RWPE2 (cell line): ENCODE measurements around the gene ZBTB20.

Experiments used
- ATAC-seq: fragments of 200-7000 bp; cut with Tn5 transposase; 3 replicates; pipeline ENCODE4 v1.9.1; 2021; ENCODE audit warnings: low read depth
- DNase-seq: peaks from one replicate; pipeline ENCODE4 v3.0.0-alpha.2; 2020; ENCODE audit warnings: low spot score
- H3K27ac ChIP-seq: fragments of 450-650 bp; 2 replicates; pipeline ENCODE4 v1.5.1; 2017; ENCODE audit warnings: mild to moderate bottlenecking; ENCODE audit not compliant: poor library complexity, severe bottlenecking
- H3K27me3 ChIP-seq: fragments of 250-450 bp; sonication (Bioruptor Pico); 2 replicates; pipeline ENCODE4 v1.5.1; 2021; ENCODE audit warnings: mild to moderate bottlenecking, moderate library complexity; ENCODE audit not compliant: insufficient read depth, poor library complexity, severe bottlenecking
- H3K36me3 ChIP-seq: fragments of 250-450 bp; sonication (Bioruptor Pico); 2 replicates; pipeline ENCODE4 v1.5.1; 2020; ENCODE audit warnings: low read depth, mild to moderate bottlenecking, moderate library complexity
- H3K4me1 ChIP-seq: fragments of 250-450 bp; sonication (Bioruptor Pico); 2 replicates; pipeline ENCODE4 v1.5.1; 2021; ENCODE audit warnings: mild to moderate bottlenecking, moderate library complexity; ENCODE audit not compliant: insufficient read depth, poor library complexity, severe bottlenecking
- H3K4me3 ChIP-seq: fragments of 250-450 bp; sonication (Bioruptor Pico); 2 replicates; pipeline ENCODE4 v1.5.1; 2021; ENCODE audit warnings: mild to moderate bottlenecking, moderate library complexity; ENCODE audit not compliant: severe bottlenecking
- H3K9me3 ChIP-seq: fragments of 250-450 bp; sonication (Bioruptor Pico); 2 replicates; pipeline ENCODE4 v1.5.1; 2021; ENCODE audit warnings: mild to moderate bottlenecking, moderate library complexity; ENCODE audit not compliant: severe bottlenecking
- TF ChIP-seq, protein P1 (sequence below): fragments of 450-650 bp; IDR thresholded peaks from one replicate; pipeline ENCODE4 v1.5.1; 2017; ENCODE audit warnings: mild to moderate bottlenecking, moderate library complexity; ENCODE audit not compliant: poor library complexity, severe bottlenecking

ZBTB20 gene

DNA sequence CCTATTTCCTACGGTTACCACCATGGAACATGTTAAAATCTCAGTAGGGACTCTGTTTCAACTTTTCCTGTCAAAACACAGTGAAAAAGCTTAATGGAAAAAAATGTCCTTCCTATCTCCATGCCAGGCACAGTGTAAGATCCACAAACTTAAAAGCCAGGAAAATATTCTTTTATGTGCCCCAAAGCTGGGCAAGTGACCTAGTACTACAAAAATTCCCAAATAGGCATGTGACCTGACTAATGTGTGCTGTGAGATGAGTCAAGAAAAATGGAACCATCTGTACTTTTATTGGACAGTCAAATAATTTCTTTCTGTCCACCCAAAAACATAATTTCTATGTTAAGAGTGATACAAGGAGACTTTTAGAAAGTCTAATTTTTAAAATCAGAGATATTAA, 406.0 kb downstream of the ZBTB20 start:
- TF ChIP-seq, protein P1, sequence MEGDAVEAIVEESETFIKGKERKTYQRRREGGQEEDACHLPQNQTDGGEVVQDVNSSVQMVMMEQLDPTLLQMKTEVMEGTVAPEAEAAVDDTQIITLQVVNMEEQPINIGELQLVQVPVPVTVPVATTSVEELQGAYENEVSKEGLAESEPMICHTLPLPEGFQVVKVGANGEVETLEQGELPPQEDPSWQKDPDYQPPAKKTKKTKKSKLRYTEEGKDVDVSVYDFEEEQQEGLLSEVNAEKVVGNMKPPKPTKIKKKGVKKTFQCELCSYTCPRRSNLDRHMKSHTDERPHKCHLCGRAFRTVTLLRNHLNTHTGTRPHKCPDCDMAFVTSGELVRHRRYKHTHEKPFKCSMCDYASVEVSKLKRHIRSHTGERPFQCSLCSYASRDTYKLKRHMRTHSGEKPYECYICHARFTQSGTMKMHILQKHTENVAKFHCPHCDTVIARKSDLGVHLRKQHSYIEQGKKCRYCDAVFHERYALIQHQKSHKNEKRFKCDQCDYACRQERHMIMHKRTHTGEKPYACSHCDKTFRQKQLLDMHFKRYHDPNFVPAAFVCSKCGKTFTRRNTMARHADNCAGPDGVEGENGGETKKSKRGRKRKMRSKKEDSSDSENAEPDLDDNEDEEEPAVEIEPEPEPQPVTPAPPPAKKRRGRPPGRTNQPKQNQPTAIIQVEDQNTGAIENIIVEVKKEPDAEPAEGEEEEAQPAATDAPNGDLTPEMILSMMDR, result no peak
- ATAC-seq (no peak), DNase-seq (no peak)
- no peak overlapping the region for H3K4me3 ChIP-seq
- H3K27ac ChIP-seq, result no peak overlapping the region
- H3K36me3 ChIP-seq, result no peaks in the 10 kb centered on the region
- no peaks in the 10 kb centered on the region for H3K27me3 ChIP-seq
- H3K4me1 ChIP-seq, result peaks cover 4% of the 10 kb centered on the region
- no peaks in the 10 kb centered on the region for H3K9me3 ChIP-seq

DNA sequence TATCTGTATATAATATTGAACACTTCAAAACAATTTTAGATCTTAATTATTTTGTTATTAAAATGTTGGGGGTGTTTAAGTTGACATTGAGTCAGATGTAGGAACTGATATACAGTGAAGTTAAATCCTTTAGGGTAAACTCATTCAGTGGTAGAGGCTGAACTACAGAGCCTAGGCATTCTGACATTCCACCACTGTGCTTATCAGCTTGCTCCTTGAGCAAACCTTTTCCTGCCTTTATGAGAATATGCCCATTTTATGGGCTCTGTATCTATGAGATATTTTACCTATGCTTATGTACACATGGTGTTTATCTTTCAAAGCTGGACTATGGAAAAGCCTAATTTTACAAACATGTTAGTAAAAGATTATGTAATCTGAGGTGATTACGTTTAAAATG, 407.5 kb downstream of the ZBTB20 start:
- ATAC-seq (no peak), DNase-seq (no peak)
- Histone ChIP-seq H3K27me3 (no peaks in the 10 kb centered on the region), H3K9me3 (no peaks in the 10 kb centered on the region), H3K4me1 (no peaks in the 10 kb centered on the region), H3K4me3 (no peak overlapping the region), H3K27ac (no peak overlapping the region), H3K36me3 (no peaks in the 10 kb centered on the region)
- TF ChIP-seq, protein P1, result no peak

DNA sequence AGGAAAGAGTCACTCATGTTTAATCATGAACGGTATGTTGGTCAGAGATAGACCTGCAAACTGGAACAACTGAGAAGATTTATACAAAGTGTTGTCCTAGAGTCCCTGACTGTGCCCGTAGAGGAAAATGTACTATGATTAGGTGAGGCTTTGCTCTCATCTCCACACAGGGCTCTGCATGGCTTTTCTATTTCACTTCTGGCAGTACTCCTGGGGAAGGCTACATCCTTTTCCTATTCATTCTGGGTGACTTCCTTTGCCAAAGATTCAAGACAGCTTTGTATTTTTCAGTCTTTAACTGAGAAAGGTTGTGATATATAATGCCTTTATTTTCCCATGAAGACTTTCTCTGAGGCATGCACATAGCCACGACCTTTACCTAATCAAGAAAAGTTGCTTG, 414.7 kb downstream of the ZBTB20 start:
- Histone ChIP-seq H3K27ac (no peak overlapping the region), H3K36me3 (no peaks in the 10 kb centered on the region), H3K27me3 (no peaks in the 10 kb centered on the region), H3K4me3 (no peak overlapping the region), H3K9me3 (no peaks in the 10 kb centered on the region), H3K4me1 (no peaks in the 10 kb centered on the region)
- ATAC-seq, result no peak
- no peak for DNase-seq
- TF ChIP-seq, protein P1, result no peak

DNA sequence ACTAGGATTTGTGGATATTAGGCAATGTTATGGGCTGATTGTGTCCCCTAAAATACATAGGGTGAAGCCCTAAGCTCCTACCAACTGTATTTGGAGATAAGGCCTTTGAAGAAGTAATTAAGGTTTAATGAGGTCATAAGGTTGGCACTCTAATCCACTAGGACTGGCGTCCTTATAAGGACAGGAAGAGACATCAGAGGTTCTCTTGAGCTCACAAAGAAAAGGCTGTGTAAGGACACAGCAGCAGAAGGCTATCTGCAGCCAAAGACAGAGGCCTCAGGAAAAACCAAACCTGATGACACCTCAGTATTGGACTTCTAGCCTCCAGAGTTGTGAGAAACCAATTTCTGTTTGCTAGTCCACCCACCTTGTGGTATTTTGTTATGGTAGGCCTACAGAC, 416.7 kb downstream of the ZBTB20 start:
- Histone ChIP-seq H3K4me1 (no peaks in the 10 kb centered on the region), H3K27me3 (no peaks in the 10 kb centered on the region), H3K36me3 (no peaks in the 10 kb centered on the region), H3K9me3 (no peaks in the 10 kb centered on the region), H3K4me3 (no peak overlapping the region), H3K27ac (no peak overlapping the region)
- DNase-seq (no peak), ATAC-seq (no peak)
- TF ChIP-seq, protein P1, result no peak

DNA sequence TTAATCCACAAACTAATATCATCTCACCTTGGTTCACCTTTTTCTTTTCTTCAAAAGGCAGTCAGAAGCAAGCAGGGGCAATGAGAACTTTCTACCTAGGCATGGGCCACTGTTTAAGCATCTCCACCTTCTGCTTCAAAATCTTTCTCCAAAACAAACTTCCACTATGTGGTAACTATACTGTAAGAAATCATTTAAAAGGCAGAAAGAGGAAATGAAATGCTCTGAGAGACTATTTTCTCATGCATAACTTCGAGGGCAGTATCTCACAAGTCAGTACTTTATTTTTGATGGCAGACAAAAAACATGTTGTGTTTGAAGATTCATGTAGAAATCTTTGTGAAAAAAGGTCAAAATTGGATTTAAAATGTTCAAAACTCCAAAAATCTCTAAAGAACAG, 419.7 kb downstream of the ZBTB20 start:
- DNase-seq, result no peak
- H3K4me3 ChIP-seq, result no peak overlapping the region
- no peak overlapping the region for H3K27ac ChIP-seq
- H3K36me3 ChIP-seq, result no peaks in the 10 kb centered on the region
- no peaks in the 10 kb centered on the region for H3K4me1 ChIP-seq
- ATAC-seq, result no peak
- H3K27me3 ChIP-seq, result no peaks in the 10 kb centered on the region
- no peaks in the 10 kb centered on the region for H3K9me3 ChIP-seq
- TF ChIP-seq, protein P1, result no peak
